ENCODE results near the gene ANKRD33.

The ANKRD33 gene

DNA sequence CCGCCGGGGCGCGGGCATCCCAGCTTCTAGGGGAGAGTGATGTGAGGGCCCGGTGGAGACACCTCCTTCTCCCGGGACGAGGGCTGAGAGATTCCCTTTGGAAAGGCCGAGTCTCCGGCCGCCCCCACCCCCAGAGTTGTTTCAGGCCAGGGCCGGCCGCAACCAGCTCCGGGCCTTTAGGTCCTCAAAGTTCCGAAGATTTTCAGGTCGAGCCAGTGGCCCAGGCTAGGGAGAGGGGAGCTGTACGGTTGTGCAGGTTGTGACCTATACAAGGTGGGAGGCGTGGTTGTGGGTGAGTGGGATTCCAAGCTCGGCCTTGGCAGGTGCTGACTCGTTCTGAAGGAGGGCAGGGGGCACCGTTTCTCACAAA is 18.4 kb upstream of the ANKRD33 start (continued):
- no peak for TF ChIP-seq ZNF565 (CRISPR knock-in tag; conservative IDR thresholded peaks at IDR 0.05; ENCODE audit: low read depth)
- no peak for TF ChIP-seq TOX (CRISPR knock-in tag; IDR thresholded peaks at IDR 0.05; ENCODE audit: borderline replicate concordance)
- no peak for TF ChIP-seq ZFP3 (CRISPR knock-in tag; IDR thresholded peaks at IDR 0.05)

DNA sequence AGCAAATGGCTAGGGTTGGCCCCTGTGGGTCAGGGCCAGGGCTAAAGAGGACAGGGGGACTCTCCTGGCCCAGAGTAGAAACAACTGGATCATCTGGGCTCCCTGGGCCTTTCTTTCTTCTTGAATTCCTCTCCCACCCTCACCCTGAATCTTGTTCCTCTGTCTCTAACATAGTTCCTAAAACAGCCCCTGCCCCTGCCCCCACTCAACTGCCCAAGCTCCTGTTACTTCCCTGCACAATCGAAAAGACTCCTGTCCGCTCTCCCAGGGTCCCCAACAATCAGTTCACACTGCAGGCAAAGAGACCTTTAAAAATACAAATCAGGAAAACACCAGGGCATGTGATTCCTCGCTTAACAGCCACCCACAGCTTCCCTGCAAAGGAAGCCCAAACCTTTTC is 18.0 kb upstream of the ANKRD33 start:
- no peak for ATAC-seq
- TF ChIP-seq ZNF8 (CRISPR knock-in tag; IDR thresholded peaks at IDR 0.05) (no peak), ESRRG (CRISPR knock-in tag; IDR thresholded peaks at IDR 0.05) (no peak), RARB (CRISPR knock-in tag; IDR thresholded peaks at IDR 0.05) (no peak), ARNTL (CRISPR knock-in tag; IDR thresholded peaks at IDR 0.05; ENCODE audit: borderline replicate concordance, low read depth) (no peak), OSR1 (CRISPR knock-in tag; IDR thresholded peaks at IDR 0.05) (no peak), SNAI2 (CRISPR knock-in tag; IDR thresholded peaks at IDR 0.05) (no peak), PPARA (CRISPR knock-in tag; IDR thresholded peaks at IDR 0.05; ENCODE audit: borderline replicate concordance) (no peak), ZNF565 (CRISPR knock-in tag; conservative IDR thresholded peaks at IDR 0.05; ENCODE audit: low read depth) (no peak), ZNF70 (CRISPR knock-in tag; IDR thresholded peaks at IDR 0.05) (no peak), BACH2 (CRISPR knock-in tag; IDR thresholded peaks at IDR 0.05; ENCODE audit: borderline replicate concordance) (no peak), ZC3H10 (CRISPR knock-in tag; IDR thresholded peaks at IDR 0.05) (no peak), TSHZ2 (CRISPR knock-in tag; IDR thresholded peaks at IDR 0.05) (no peak), GLIS3 (CRISPR knock-in tag; IDR thresholded peaks at IDR 0.05) (no peak), TOX (CRISPR knock-in tag; IDR thresholded peaks at IDR 0.05; ENCODE audit: borderline replicate concordance) (no peak), ISL1 (CRISPR knock-in tag; IDR thresholded peaks at IDR 0.05) (no peak), ZFP3 (CRISPR knock-in tag; IDR thresholded peaks at IDR 0.05) (no peak), POU6F1 (CRISPR knock-in tag; IDR thresholded peaks at IDR 0.05; ENCODE audit: borderline replicate concordance, low read depth) (no peak)
- TF ChIP-seq, protein P1, sequence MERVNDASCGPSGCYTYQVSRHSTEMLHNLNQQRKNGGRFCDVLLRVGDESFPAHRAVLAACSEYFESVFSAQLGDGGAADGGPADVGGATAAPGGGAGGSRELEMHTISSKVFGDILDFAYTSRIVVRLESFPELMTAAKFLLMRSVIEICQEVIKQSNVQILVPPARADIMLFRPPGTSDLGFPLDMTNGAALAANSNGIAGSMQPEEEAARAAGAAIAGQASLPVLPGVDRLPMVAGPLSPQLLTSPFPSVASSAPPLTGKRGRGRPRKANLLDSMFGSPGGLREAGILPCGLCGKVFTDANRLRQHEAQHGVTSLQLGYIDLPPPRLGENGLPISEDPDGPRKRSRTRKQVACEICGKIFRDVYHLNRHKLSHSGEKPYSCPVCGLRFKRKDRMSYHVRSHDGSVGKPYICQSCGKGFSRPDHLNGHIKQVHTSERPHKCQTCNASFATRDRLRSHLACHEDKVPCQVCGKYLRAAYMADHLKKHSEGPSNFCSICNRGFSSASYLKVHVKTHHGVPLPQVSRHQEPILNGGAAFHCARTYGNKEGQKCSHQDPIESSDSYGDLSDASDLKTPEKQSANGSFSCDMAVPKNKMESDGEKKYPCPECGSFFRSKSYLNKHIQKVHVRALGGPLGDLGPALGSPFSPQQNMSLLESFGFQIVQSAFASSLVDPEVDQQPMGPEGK (CRISPR knock-in tag; IDR thresholded peaks at IDR 0.05; ENCODE audit: borderline replicate concordance): no peak

- no peak for ATAC-seq
- TF ChIP-seq TCF4 (CRISPR knock-in tag; IDR thresholded peaks at IDR 0.05; ENCODE audit: borderline replicate concordance) (no peak), ZFP30 (CRISPR knock-in tag; IDR thresholded peaks at IDR 0.05) (no peak), ZC3H10 (CRISPR knock-in tag; IDR thresholded peaks at IDR 0.05) (no peak), ZNF565 (CRISPR knock-in tag; conservative IDR thresholded peaks at IDR 0.05; ENCODE audit: low read depth) (no peak), BACH2 (CRISPR knock-in tag; IDR thresholded peaks at IDR 0.05; ENCODE audit: borderline replicate concordance) (no peak), ZNF8 (CRISPR knock-in tag; IDR thresholded peaks at IDR 0.05) (no peak), ZFP3 (CRISPR knock-in tag; IDR thresholded peaks at IDR 0.05) (no peak), RARB (CRISPR knock-in tag; IDR thresholded peaks at IDR 0.05) (no peak), OSR1 (CRISPR knock-in tag; IDR thresholded peaks at IDR 0.05) (no peak), CSDC2 (CRISPR knock-in tag; IDR thresholded peaks at IDR 0.05) (no peak), ESRRG (CRISPR knock-in tag; IDR thresholded peaks at IDR 0.05) (no peak)
- TF ChIP-seq, protein P2, sequence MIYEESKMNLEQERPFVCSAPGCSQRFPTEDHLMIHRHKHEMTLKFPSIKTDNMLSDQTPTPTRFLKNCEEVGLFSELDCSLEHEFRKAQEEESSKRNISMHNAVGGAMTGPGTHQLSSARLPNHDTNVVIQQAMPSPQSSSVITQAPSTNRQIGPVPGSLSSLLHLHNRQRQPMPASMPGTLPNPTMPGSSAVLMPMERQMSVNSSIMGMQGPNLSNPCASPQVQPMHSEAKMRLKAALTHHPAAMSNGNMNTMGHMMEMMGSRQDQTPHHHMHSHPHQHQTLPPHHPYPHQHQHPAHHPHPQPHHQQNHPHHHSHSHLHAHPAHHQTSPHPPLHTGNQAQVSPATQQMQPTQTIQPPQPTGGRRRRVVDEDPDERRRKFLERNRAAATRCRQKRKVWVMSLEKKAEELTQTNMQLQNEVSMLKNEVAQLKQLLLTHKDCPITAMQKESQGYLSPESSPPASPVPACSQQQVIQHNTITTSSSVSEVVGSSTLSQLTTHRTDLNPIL (CRISPR knock-in tag; IDR thresholded peaks at IDR 0.05; ENCODE audit: low read depth): no peak
- TF ChIP-seq, protein P1 (CRISPR knock-in tag; IDR thresholded peaks at IDR 0.05; ENCODE audit: borderline replicate concordance): no peak
Measured at GRCh38 chr12:51870504-51870903, 17.4 kb upstream of the ANKRD33 start.
